GM18861 (cell line): Measurements from ENCODE around the gene THEMIS2.
"Not testable (repeated sequence)": the region's sequence is repeated elsewhere in the genome, so short reads cannot be mapped to it uniquely, and the experiment has no call there.

Experiments used
- ATAC-seq: cut with Tn5 transposase; IDR thresholded peaks from one replicate; pipeline ENCODE4 v1.9.1; 2021; ENCODE audit not compliant: unreplicated experiment

The THEMIS2 gene

DNA sequence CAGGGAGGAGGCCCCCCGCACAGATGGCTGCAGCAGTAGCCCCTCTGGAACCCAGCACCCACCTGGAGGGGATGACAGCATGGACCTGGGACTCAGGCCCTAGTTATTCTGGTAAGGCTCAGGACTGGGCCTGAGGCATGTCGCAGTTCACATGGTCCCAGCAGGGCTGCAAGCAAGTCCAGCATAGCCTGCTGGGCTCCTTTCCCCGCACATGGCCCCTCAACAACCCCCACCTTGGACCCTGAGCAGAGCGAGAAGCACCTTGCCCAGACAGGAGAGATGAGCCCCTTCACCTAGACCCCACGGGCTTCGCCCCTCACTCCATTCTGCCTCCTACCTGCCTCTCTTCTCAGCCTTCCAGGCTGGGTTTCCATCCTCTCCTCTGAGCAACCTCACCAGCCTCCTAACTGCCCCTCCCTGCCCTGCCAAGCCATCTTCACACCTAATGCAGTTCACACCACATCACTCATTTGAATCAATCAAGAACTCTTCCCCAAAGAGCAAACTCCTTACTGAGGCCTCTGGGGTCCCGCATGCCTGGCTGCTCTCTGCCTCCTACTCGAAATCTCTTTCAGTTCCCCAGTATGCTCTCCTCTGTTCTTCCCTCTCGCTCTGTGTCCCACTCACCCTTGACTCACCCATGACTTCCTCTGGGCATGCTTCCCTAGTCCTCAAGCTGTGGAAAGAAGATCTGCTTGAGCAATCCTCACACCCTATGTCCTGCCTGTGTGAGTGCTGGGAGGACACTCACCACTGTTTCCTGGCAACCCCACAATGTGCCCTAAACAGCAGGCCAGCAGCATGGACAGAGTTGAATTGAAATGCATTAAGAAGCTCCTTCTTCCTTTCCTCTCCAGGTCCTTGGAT, 9.4 kb upstream of the THEMIS2 start:
- ATAC-seq = no peak

DNA sequence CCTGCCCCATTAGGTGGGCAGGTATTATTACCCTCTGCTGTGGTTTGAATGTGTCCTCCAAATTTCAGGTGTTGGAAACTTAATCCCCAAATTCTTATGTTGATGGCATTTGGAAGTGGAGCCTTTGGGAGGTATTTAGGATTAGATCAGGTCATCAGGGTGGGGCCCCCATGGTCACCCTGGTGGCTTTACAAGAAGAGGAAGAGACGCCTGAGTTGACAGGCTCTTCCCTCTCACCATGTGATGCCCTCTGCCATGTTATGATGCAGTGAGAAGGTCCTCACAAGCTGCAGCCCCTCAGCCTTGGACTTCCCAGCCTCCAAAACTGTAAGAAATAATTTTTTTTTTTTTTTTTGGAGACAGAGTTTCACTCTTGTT, 8.8 kb upstream of the THEMIS2 start:
- no peak for ATAC-seq

DNA sequence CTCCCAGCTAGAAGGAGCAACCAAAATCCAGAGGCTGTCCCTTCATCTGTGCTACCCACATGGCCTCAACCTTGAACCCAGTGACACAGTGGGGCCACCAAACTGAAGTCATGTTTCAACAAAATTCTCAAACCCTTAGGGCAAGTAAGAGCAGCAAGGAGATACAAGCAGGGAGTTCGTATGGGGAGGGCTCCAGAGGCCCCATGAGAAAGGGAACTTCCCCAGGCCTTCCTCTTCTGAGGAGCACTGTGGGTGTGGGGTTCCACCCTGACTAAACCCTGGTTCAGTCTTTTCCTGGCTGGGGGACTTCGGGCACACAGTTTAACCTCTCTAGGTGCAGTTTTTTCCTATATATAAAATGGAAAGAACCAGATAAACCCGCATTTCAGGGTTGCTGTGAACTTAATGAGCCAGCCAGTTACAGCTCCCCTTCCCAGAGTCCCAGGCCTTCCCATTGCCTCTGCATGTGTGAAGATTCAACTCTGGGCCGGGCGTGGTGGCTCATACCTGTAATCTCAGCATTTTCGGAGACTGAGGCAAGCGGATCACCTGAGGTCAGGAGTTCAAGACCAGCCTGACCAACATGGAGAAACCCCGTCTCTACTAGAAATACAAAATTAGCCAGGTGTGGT, 8.0 kb upstream of the THEMIS2 start:
- no peak for ATAC-seq

DNA sequence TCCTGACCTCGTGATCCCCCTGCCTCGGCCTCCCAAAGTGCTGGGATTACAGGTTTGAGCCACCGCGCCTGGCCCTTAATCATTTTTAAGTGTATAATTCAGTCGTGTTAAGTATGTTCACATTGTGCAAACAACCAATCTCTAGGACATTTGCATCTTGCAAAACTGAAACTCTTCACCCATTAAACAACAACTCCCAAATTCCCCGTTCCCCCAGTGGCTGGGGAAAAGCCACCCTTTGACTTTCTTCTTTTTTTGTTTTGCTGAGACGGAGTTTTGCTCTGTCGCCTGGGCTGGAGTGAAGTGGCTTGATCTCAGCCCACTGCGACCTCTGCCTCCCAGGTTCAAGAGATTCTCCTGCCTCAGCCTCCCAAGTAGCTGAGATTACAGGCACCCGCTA, 6.5 kb upstream of the THEMIS2 start:
- ATAC-seq = no peak

- ATAC-seq = no peak
These were observed 3.8 kb upstream of the THEMIS2 start for GRCh38 chr1:27868556-27868931.

DNA sequence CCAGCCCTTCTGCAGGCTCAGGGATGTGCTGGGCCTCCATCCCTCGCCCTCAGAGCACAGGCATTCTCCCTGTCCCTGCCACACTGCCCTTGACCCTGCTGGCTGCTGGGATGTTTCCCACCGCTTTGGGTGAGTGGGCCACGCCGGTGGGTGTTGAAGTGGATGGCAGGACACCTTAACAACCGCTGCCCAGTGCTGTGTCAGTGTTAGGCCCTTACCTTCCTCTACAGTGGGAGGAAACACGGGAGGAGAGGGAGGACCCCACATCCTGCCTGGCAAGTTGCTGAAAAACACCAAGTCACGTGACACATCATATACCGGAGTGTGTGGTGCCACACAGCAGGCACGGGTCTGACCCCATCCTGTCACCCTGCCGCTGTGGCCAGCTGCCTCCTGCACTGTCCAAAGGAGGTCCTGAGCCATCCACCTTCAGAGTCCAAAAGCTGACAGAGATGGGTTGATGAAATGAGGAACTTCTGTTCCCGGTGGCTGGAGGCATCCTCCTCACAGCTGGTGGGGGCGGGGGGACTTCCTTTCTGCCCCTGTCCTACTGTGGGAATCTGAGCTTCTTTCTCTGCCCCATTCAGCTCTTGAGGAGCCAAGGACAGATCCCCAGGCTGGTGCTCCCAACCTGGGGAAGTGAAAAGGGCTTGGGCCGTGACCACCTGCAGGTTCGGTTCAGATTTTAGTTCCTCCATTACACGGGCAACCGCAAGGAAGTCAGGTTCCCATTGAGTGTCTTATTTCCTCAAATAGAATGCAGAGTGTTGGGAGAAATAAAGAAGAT, 3.2 kb upstream of the THEMIS2 start:
- ATAC-seq = peak; percentile 33

DNA sequence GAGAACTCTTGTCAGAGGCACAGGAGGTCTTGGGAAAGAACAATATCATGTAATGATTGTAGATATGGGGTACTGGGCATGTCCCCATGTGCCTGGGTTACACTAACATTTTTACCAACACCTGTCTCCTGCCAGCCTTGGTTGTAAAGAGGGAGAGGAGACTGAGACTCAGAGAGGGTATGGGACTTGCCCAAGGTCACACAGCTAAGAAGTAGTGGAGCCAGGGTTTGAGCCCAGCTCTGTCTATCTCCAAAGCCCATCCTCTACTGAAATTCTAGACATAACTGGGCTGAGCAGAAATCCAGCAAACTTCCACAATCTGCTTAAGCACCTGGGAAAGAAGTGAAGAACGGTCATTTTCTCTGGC, 2.6 kb upstream of the THEMIS2 start:
- no peak for ATAC-seq

GRCh38 chr1:27871076-27871475, 1.3 kb upstream of the THEMIS2 start:
- not testable (repeated sequence) for ATAC-seq

DNA sequence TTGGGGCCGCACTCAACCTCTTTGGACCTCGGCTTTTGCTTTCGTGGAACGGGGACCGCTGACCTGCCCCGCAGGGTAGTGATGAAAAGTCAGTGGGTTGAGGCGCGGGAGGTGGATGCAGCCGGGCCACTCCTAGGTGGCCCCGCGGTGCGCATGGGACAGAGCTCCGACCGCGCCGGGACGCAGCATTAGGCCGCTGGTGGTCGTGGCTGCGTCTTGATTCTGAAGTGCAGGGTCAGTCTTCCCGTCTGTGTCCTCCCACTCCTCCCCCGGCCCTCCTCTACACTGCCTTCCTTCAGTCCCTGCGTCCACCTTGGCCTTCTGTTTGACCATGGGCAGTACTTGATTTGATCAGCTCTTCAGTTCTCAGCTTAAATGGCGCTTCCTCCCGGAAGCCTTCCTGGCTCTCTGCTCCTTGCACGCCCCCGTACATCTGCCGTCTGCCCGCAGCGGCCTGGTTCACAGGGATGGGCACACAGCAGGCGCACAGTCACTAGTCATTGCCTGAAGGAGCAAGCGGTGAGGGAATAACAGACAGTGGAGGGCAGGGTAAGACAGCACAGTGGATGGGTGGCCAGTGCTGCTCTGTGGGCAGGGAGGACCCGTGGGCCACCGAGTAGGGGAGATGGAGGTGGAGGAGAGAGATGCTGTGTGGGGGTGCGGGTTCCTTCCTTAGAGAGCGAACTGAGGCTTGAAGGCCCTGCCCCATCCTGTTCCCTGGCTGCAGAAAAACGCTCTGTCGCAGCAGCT, 633 bp downstream of the THEMIS2 start:
- ATAC-seq = no peak

DNA sequence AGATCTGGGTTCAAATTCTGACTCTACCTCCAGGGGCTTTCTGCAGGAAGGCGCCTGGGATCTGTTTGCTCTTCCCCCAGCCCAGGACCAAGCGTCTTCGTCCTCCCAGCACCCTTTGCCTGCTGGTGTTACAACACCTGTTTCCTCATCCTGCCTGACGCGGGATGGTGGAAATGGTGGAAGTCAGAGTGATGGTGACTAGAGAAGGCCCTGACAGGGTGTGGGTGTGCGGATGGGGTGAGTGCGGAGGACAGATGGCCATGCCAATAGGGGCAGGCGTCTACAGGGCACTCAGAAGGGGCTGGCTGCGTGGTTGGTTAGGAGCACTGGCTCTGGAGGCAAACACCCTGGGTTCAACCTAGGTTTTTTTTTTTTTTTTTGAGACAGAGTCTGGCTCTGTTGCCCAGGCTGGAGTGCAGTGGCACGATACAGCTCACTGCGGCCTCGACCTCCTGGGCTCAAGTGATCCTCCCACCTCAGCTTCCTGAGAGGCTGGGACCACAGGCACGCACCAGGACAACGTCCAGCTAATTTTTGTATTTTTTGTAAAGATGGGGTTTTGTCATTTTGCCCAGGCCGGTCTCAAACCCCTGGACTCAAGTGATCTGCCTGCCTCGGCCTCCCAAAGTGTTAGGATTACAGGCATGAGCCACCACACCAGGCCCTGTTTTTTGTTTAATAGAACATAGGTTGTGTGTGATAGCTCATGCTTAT, 1.5 kb downstream of the THEMIS2 start:
- ATAC-seq = no peak

DNA sequence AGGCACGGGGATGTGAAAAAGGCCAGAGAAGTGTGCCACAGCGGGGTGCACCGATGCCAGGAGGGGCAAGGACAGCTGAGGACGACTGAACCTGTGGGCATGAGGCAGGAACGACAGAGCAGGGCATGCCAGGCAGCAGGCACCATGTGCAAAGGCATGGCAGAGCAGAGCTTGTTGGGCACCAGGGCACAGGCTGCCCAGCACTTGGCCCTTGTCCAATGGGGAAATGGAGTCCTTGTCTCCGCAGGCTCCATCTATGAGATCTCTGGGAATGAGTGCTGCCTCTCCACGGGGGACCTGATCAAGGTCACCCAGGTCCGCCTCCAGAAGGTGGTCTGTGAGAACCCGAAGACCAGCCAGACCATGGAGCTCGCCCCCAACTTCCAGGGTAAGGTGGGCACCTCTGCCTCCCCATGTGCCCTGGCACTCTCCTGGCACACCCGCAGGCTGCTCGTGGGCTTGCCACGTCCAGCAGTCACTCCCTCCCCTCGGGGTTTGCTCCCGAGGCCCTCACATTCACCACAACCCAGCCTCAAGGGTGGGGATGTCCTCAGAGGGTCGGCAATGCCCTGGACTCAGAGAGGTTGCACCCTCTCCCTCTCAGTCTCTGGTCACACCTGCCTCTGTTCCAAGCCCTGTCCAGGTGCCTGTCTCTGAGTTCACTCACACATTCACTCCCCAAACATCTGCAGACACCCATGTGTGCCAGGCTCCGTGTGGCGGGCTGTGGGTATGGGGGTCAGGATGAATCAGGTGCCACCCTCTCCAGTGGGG, 4.2 kb downstream of the THEMIS2 start:
- ATAC-seq = no peak

DNA sequence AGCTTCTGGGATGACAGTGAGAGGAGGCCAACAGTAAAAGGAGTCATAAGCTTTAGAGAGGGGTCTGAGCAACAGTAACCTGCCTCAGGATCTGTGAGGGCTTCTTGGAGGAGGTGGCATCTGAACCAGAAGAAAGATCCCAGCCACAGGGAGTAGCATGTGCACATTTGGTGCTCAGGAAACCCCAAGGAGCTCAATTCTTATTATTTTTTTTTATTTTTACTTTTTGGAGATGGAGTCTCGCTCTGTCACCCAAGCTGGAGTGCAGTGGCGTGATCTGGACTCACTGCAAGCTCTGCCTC, 4.7 kb downstream of the THEMIS2 start:
- no peak for ATAC-seq

GRCh38 chr1:27878039-27878438, 5.7 kb downstream of the THEMIS2 start:
- ATAC-seq = no peak

GRCh38 chr1:27878787-27879335, 6.5 kb downstream of the THEMIS2 start:
- ATAC-seq = no peak

DNA sequence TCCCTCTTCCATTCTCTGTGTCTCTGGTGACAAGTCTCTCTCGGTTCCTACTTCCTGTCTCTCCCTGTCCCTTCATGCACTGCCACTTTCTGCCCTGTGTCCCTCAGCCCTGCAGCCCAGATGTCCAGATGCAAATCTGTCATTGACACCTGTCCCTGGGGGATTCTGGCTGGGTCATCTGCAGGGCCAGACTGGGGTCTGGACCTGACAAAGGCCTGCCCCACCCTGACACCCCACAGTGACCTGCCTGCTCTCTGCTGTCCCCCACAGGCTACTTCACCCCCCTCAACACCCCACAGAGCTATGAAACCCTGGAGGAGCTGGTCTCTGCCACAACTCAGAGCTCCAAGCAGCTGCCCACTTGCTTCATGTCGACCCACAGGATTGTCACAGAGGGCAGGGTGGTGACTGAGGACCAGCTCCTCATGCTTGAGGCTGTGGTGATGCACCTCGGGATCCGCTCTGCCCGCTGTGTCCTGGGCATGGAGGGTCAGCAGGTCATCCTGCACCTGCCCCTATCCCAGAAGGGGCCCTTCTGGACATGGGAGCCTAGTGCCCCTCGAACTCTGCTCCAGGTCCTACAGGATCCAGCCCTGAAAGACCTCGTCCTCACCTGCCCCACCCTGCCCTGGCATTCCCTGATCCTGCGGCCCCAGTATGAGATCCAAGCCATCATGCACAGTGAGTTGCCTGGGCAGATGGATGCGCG, 7.2 kb downstream of the THEMIS2 start:
- no peak for ATAC-seq

DNA sequence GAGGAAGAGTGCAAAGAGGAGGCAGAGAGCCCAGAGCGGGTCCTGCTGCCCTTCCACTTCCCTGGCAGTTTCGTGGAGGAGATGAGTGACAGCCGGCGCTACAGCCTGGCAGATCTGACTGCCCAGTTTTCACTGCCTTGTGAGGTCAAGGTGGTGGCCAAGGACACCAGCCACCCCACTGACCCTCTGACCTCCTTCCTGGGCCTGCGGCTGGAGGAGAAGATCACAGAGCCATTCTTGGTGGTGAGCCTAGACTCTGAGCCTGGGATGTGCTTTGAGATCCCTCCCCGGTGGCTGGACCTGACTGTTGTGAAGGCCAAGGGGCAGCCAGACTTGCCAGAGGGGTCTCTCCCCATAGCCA, 10.2 kb downstream of the THEMIS2 start:
- no peak for ATAC-seq

GRCh38 chr1:27883536-27883935, 11.2 kb downstream of the THEMIS2 start:
- no peak for ATAC-seq

DNA sequence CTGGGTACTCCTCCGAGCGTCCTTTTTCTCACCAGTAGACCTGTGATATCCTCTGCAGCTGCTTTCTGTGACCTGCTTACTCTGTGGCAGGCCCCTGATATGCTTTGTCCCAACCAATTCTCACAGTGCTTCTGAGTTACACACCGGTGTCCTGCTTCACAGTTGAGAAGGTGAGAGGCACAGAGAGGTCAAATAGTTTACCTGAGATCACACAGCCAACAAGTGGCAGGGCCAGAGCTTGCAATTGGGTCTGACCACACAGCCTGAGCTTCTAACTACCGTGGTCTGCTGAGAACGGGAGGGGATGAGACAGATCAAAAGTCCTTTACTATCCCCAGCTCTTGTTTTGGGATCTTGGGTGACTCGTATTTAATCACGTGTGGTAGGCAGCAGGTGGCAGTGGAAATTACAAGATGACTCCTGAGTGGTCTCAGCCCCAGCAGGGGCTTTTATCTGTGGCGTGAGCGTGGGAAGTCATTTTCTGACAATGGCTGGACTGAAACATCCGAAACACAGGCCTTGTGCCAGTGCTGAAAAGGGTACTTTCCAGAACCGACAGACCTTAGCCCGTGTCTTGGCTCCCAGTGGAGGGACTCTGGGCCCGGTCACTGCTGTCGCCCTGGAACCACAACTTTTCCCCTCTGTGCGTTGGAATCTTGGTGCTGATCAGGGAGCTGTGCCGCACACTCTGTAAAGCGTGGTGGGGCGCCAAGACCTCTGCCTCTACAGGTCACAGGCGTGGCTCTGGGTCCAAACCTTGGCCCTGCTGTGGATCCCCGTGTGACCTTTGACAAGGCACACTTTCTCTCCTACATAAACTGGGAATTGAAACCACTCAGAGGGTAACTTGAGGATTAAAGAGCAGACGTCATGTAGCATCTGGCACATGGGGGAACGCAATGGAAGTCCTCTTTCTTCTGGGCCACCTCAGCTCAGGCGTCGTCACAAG, 11.9 kb downstream of the THEMIS2 start:
- ATAC-seq = no peak
